KOPT-K1 (cell line): ENCODE results near the gene LBP.
"Not testable (repeated sequence)": the region's sequence is repeated elsewhere in the genome, so short reads cannot be mapped to it uniquely, and the experiment has no call there.

Experiments
- H3K27ac ChIP-seq: fragments of 200-600 bp; sonication (generic); 2 replicates; pipeline ENCODE4 v1.5.1; 2016; ENCODE audit warnings: antibody characterized with exemption, mild to moderate bottlenecking, low read depth, low read length; ENCODE audit not compliant: poor library complexity, severe bottlenecking
- H3K36me3 ChIP-seq: fragments of 200-600 bp; sonication (generic); 2 replicates; pipeline ENCODE4 v1.5.1; 2017; ENCODE audit warnings: antibody characterized with exemption, mild to moderate bottlenecking, low read length, moderate library complexity; ENCODE audit not compliant: insufficient read depth
- H3K9me3 ChIP-seq: fragments of 200-600 bp; sonication (generic); 2 replicates; pipeline ENCODE4 v1.5.1; 2017; ENCODE audit warnings: antibody characterized with exemption, low read length, mild to moderate bottlenecking; ENCODE audit not compliant: insufficient read depth, poor library complexity, severe bottlenecking

The LBP gene

DNA sequence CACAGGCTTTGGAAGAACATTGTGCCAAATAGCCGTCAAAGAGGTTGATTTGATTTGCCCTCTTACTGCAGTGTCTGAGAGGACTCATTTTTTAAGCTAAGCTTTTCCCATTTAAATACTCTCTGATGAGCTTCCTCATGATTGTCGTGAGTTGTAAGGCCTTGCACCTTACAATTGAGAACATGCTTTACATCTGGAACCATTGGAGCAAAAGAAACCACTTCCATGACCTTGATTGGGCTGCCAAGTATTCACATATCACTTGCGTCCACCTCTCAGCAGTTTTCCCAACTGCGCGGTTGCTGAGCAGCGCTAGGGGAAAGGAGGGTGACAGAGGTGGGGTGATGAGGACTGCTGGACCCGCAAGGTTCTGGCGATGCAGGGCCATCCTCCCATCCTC is 12.3 kb upstream of the LBP start:
- no peaks in the 10 kb centered on the region for H3K36me3 ChIP-seq
- peaks cover 8% of the 10 kb centered on the region for H3K9me3 ChIP-seq
- H3K27ac ChIP-seq, result no peak overlapping the region

- H3K9me3 ChIP-seq, result peaks cover 8% of the 10 kb centered on the region
- no peaks in the 10 kb centered on the region for H3K36me3 ChIP-seq
- no peak overlapping the region for H3K27ac ChIP-seq
Measured at GRCh38 chr20:38336726-38337125, 9.6 kb upstream of the LBP start.

DNA sequence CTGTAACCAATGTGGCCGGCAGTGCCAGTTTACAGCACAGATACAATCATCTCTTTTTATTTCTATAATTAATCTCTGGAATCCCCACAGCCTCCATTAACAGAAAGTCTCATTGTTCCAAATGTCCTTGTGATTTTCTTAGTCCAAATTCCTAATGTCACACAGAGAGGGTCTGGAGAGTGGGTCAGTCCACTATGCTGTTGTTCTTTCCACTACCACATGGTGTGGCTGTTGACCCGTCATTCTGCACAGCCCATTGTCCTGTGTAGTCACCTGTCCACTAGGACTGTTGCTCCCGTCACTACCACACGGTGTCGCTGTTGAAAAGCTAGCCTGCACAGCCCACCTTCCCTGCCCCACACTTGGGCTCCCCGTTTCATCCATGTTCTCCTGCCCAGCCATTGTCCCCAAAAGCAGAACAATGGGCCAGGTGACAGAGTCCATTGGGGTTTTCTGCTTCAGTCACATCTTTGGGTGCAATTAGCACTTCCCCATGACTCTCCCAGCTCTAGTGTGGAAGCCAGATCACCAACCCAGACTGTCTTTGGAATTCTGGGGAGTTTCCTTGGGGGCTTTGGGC is 8.6 kb upstream of the LBP start:
- H3K36me3 ChIP-seq, result no peaks in the 10 kb centered on the region
- H3K9me3 ChIP-seq, result peaks cover 8% of the 10 kb centered on the region
- H3K27ac ChIP-seq, result no peak overlapping the region

DNA sequence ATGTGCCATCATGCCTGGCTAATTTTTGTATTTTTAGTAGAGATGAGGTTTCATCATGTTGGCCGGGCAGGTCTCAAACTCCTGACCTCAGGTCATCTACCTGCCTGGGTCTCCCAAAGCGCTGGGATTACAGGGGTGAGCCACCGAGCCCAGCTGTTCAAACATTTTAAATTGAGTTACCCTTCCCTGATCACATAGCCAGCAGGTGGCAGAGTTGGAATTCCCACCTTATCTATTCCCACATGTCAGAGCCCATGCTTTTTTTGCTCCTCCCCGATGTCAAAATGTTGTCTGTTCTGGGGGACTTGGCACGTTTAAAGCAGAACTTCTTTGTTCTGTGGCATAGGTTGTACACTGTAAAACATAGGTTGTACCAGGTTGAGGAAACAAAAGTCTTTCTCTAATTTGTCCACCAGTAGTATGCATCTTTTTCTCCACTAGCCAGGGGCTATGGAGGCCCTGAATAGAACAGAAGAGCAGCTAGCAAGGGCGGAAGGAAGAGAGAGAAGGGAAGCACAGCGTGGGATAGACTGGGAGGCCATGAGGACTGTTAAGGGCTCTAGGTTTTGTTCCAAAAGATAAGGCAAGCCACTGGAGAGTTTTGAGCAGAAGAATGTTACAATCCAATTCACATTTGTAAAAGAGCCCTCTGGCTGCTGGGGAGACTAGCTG is 7.3 kb upstream of the LBP start:
- Histone ChIP-seq H3K9me3 (peaks cover 8% of the 10 kb centered on the region), H3K36me3 (no peaks in the 10 kb centered on the region), H3K27ac (no peak overlapping the region)

DNA sequence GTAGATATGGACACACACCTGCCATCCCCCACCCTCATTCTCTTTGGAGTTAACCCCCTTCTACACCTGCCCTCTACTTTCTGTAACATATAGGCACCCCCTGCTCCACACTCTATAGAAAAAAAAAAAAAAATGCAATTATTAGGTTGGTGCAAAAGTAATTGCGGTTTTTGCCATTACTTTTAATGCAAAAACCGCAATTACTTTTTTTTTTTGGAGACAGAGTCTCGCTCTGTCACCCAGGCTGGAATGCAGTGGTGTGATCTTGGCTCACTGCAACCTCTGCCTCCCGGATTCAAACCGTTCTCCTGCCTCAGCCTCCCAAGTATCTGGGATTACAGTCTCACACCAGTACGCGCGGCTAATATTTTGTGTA is 6.8 kb upstream of the LBP start:
- H3K9me3 ChIP-seq, H3K36me3 ChIP-seq, H3K27ac ChIP-seq: not testable (repeated sequence)

- Histone ChIP-seq H3K9me3 (peaks cover 8% of the 10 kb centered on the region), H3K36me3 (no peaks in the 10 kb centered on the region), H3K27ac (no peak overlapping the region)
Measured at GRCh38 chr20:38339997-38340396, 6.3 kb upstream of the LBP start.

DNA sequence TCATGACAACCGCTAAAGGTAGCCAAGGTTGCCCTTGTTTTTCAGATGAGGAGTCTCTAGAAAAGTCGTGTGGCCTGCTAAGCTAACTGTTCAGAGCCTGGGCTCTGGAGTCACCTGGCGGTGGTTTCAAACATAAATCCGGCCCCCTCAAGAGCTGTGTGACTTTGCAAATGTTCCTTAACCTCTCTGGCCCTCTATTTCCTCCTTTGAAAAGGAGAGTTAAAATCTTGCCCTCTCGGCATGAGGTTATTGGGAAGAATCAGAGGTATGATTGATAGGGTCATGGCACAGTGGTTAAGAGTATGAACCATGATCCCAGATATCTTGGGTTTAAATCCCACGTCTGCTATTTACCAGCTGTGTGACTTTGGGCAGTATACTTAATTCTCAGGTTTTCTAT is 5.6 kb upstream of the LBP start:
- H3K27ac ChIP-seq, result no peak overlapping the region
- peaks cover 8% of the 10 kb centered on the region for H3K9me3 ChIP-seq
- no peaks in the 10 kb centered on the region for H3K36me3 ChIP-seq

DNA sequence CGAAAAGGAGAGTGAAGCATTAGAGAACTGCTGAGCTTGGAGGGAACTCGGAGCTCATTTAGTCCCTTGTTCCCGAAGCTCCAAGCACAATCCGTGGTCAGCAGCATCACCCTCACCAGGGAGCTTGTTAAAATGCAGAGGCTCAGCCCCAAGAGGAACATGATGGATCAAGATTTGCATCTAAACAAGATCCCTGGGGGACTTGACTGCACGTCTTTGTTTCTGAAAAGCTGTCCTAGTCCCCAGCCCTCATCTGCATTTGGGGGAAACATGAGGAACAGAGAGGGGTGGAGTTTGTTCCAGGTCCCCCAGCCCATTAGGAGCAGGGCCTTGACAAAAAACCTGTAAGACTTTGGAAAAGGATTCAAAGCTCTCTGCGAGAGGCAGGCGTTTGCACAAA is 4.1 kb upstream of the LBP start:
- peaks cover 8% of the 10 kb centered on the region for H3K9me3 ChIP-seq
- no peaks in the 10 kb centered on the region for H3K36me3 ChIP-seq
- H3K27ac ChIP-seq, result no peak overlapping the region

DNA sequence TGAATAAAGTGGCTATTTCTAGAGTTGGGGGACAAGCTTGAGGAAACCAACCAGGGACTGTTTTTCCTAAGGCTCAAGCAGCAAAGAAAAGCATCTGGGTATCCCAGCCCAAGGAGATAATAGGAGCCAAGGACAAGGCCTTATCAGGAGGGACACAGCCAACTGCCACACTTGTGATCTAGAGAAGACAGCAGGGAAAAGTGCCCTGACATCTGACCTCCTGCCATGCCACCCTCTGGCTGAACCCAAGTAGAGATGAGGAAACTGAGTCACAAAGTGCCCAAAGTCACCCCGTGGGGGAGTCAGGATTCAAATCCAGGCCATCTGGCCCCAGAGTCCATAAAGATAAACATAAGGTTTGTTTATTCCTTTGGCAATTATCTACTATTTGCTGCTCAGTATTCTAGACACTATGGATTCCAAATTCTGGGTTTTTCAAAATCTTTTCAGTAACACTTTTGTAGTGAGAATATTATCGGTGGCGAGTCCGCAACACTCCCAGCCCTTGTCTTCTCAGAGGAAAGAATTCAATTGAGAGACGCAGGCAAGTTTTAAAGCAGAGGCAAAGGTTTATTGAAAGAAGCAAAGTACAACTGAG is 3.5 kb upstream of the LBP start:
- Histone ChIP-seq H3K36me3 (no peaks in the 10 kb centered on the region), H3K27ac (no peak overlapping the region), H3K9me3 (peaks cover 4% of the 10 kb centered on the region)

GRCh38 chr20:38343311-38344106 is 2.8 kb upstream of the LBP start:
- no peak overlapping the region for H3K27ac ChIP-seq
- H3K9me3 ChIP-seq, result no peaks in the 10 kb centered on the region
- no peaks in the 10 kb centered on the region for H3K36me3 ChIP-seq

DNA sequence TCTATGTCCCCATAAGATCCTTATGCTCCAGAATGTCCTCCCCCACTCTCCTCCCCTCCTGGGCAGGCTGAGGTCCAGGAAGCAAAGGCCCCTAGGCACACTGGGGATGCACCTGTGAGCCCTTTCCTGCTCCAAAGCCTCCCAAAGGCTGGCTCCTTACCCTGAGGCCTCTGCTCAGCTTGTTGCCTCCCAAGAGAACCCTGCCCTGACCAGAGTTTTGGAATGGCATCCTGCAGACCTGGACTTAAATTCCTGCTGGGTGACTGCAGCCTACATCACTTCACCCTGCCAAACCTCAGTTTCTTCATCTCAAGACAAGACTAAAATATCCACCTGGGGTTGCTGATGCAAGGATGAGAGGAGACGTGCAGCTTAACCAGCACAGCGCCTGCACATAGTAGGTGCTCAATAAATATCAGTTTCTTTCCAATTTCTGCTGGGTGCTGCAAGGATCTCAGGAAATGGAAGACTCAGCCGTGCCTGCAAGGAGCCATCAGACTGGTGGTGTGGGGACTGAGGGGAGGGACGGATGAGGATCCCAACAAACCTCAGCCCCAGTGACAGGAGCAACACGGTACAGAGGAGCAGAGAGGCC is 2.1 kb upstream of the LBP start:
- Histone ChIP-seq H3K36me3 (no peaks in the 10 kb centered on the region), H3K27ac (no peak overlapping the region), H3K9me3 (no peaks in the 10 kb centered on the region)

GRCh38 chr20:38345643-38346042 is 639 bp upstream of the LBP start:
- Histone ChIP-seq H3K9me3 (no peaks in the 10 kb centered on the region), H3K27ac (no peak overlapping the region), H3K36me3 (no peaks in the 10 kb centered on the region)

DNA sequence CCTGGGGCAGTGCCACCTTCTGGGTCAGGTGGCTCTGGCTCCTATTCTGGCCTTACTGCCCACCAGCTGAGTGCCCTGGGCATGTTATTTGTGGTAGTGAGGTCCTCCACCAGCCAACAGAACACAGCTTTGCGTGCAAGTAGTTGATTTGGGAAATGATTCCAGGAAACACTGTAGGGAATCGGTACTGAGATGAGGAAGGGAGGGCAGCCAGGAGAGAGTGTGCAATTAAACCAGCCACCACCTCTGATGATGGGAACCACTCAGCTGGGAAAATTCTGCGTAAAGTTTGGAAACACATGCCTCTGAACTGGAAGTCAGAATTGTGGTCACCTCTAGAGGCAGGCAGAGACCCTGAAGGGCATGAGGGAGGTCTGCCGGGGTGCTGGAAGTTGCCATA is 459 bp downstream of the LBP start:
- Histone ChIP-seq H3K9me3 (no peaks in the 10 kb centered on the region), H3K36me3 (no peaks in the 10 kb centered on the region), H3K27ac (no peak overlapping the region)

DNA sequence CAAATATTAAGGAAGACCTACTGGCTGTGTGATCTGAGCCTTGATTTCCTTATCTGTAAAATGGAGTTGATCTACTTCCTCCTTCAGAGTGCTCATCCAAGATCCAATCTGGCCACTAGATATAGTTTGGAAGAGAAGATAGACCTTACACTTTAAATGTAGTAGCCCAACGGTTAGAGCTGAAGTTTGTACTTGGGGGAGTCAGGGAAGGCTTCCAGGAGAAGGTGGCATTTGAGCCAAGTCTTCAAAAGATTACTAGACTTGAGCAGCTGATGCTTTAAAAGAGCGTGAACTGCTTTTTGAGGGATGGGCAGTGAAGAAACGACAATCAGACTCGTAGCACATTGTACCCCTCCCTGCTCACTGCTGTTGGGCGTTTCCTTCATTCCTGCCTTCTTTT is 3.6 kb downstream of the LBP start:
- Histone ChIP-seq H3K9me3 (no peaks in the 10 kb centered on the region), H3K27ac (no peak overlapping the region), H3K36me3 (no peaks in the 10 kb centered on the region)
